Bronchial epithelial cell (primary cell): ENCODE results near the gene TUFT1. TPM values are rescaled to one million over a fixed set of nuclear protein-coding genes. Genes with fewer than 3 reads are reported as not detected.
A peak's percentile ranks its signal among the peaks of the same experiment; 100 is the strongest.

Source experiments
- DNase-seq: peaks from one replicate; pipeline ENCODE4 v3.0.0-alpha.2; 2010; ENCODE audit warnings: low read depth
- FAIRE-seq: peaks from 2 replicates; lab custom pipeline; 2011; peaks lifted over from hg19 to GRCh38; lab: Jason Lieb, UNC
- H3K27me3 ChIP-seq: 2 replicates; pipeline ENCODE4 v1.5.1; 2011; ENCODE audit warnings: low read length; ENCODE audit not compliant: control insufficient read depth, insufficient read depth
- H3K36me3 ChIP-seq: 2 replicates; pipeline ENCODE4 v1.5.1; 2011; ENCODE audit warnings: low read length; ENCODE audit not compliant: control insufficient read depth, insufficient read depth
- H3K4me3 ChIP-seq: 2 replicates; pipeline ENCODE4 v1.5.1; 2011; ENCODE audit warnings: mild to moderate bottlenecking, low read depth, low read length, control low read depth
- total RNA-seq: library from RNA; depleted of rRNA; stranded (reverse); fragments of >200 nt; gene quantifications from 2 replicates; pipeline ENCODE4 v1.2.1, GENCODE V29; 2014
- TF ChIP-seq, protein P1 (sequence below): IDR thresholded peaks from 2 replicates; pipeline ENCODE4 v1.5.1; 2011; ENCODE audit warnings: mild to moderate bottlenecking, moderate library complexity, low read length, control low read depth, inconsistent platforms; ENCODE audit not compliant: insufficient read depth, severe bottlenecking

Gene TUFT1
- total RNA-seq, 1 donor from 2014 or later, result 25.0 TPM

DNA sequence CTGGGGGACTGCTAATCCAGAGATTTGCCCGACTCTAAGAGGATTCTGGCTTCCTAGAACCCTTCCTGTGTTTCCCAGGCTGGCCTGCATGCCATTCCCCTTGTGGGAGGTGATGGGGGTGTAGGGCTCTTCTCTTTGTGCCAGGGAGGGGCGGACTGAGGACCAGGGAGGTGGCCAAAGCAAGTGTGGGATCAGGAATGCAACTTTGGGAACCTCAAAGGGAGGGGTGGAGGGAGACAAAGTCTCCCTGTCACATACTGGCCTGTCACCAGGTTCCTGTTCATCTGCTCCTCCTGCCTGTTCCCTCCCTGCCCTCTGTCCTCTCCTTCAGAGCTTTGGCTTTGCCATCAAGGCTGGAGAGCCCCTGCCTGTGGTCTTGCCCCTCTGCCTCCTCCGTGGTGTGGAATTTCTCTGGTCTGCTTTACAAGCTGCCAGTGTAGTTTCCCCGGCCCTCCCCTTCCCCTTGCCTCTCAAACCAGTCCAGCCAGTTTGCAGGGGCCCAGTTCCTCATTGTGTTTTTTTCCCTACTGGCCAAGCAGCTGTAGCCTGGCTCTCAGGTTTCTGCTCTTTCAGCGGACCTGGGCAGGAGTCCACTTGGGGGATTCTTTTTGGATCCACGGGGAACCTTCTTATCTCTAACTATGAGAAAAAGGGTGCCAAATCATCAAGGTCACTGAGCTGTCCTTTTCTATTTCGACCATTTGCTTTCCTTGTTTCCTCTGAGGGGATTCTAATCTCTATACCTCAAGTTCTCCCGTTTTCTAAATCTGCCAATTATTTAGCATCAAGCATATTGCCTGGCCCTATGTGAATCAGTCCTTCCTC, 27.1 kb upstream of the TUFT1 start:
- peak overlapping the region; percentile 65 for H3K4me3 ChIP-seq
- H3K27me3 ChIP-seq, result no peaks in the 10 kb centered on the region
- peak; percentile 73 for DNase-seq
- no peak for FAIRE-seq
- H3K36me3 ChIP-seq, result no peaks in the 10 kb centered on the region
- TF ChIP-seq, protein P1, sequence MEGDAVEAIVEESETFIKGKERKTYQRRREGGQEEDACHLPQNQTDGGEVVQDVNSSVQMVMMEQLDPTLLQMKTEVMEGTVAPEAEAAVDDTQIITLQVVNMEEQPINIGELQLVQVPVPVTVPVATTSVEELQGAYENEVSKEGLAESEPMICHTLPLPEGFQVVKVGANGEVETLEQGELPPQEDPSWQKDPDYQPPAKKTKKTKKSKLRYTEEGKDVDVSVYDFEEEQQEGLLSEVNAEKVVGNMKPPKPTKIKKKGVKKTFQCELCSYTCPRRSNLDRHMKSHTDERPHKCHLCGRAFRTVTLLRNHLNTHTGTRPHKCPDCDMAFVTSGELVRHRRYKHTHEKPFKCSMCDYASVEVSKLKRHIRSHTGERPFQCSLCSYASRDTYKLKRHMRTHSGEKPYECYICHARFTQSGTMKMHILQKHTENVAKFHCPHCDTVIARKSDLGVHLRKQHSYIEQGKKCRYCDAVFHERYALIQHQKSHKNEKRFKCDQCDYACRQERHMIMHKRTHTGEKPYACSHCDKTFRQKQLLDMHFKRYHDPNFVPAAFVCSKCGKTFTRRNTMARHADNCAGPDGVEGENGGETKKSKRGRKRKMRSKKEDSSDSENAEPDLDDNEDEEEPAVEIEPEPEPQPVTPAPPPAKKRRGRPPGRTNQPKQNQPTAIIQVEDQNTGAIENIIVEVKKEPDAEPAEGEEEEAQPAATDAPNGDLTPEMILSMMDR, result no peak

DNA sequence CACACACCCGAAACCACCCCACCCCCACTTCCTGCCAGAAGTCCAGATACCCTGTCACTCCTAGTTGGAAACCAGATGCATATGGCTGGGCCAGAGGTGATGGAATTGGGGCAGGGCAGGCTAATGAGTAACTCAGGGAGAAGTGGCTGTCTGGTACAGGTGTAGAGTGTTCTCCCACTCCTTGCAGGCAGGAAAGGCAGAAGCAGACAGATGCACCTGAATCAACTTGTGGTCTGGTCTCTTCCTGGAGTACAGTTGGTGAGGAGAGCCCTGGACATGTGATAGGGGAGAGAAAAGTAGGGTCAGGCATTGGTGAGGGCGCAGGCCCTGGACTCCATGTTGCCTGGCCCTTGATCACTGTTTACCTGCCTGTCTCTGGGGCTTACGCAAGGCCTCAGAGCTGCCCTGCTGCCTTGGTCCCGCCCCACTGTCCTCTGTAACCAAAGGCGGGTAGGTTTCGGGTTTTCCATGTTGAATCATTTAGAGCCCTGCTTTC, 26.4 kb upstream of the TUFT1 start:
- DNase-seq (peak; percentile 93), FAIRE-seq (no peak)
- H3K4me3 ChIP-seq, result no peak overlapping the region
- peaks cover 2% of the 10 kb centered on the region for H3K36me3 ChIP-seq
- TF ChIP-seq, protein P1, result no peak
- no peaks in the 10 kb centered on the region for H3K27me3 ChIP-seq

DNA sequence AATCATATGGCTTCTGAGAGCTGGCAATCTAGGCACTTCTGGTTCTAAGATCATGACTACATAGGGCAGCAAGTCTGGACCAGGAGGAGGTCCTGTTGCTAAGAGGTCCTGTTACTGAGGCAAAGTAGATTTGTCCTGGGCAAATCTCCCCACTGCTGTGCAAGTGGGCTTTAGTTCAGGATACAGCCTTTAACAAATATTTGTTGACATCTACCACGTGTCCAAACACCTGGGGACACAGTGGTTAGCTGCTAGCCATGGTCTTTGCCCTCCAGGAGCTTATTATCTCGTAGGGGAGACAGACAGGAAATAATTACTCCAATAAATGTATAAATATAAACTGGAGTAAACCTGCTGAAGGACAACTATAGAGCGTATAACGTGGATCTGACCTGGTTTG, 25.7 kb upstream of the TUFT1 start:
- Histone ChIP-seq H3K4me3 (no peak overlapping the region), H3K27me3 (no peaks in the 10 kb centered on the region), H3K36me3 (peaks cover 4% of the 10 kb centered on the region)
- TF ChIP-seq, protein P1, result no peak
- peak; percentile 39 for DNase-seq
- no peak for FAIRE-seq

DNA sequence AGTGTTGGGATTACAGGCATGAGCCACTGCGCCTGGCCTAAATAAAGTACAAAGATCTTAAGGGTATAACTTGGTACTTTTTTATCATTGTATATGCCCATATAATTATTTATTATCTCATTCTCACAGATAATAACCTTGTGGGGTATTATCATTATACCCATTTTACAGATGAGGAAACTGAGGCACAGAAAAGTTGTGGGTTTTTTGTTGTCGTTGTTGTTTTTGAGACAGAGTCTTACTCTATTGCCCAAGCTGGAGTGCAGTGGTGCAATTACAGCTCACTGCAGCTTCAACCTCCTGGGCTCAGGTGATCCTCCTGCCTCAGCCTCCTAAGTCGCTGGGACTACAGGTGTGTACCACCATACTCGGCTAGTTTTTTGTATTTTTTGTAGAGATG, 24.8 kb upstream of the TUFT1 start:
- Histone ChIP-seq H3K36me3 (peaks cover 4% of the 10 kb centered on the region), H3K4me3 (no peak overlapping the region), H3K27me3 (no peaks in the 10 kb centered on the region)
- TF ChIP-seq, protein P1, result no peak
- FAIRE-seq (no peak), DNase-seq (no peak)

DNA sequence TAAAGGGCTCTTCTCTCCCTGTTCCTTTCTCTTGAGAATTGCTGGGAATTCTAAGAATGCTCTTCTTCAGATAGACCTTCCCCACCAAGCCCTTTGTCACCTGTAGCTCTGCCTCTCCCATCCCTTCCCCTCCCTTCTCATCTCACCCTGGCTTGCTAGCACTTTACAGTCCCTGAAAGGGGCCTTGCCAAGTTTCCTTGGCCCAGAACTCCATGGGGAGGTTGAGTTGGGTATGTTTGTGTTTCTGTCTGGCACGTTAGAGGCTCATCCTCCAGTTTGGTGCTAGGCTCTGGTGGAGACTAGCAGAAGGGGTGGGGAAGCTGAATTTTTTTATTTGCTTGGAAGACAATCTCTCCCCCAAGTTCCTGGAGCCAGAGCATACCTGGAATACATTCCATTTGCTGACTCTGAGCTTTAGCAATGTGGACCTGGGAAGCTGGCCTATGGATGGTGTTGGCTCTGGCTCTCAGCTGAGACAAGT, 24.0 kb upstream of the TUFT1 start:
- Histone ChIP-seq H3K36me3 (peaks cover 5% of the 10 kb centered on the region), H3K27me3 (no peaks in the 10 kb centered on the region), H3K4me3 (no peak overlapping the region)
- TF ChIP-seq, protein P1, result no peak
- DNase-seq (peak; percentile 51), FAIRE-seq (no peak)
